ENCODE data around the gene RSPH9. TPM values are rescaled to one million over a fixed set of nuclear protein-coding genes. Genes with fewer than 3 reads are reported as not detected.
A peak's percentile ranks its signal among the peaks of the same experiment; 100 is the strongest.

RSPH9 gene
- total RNA-seq, 6 experiments from 2014 or later = not detected

- WGBS (ENCODE audit: insufficient coverage, low coverage, low lambda C conversion rate, missing lambda C conversion rate) = 10% methylated on average over 7 of the region's 7 CpGs
- Histone ChIP-seq H3K9me3 (no peaks in the 10 kb centered on the region), H3K4me3 (peak overlapping the region; percentile 66 to 96 (median 79)), H3K36me3 (peaks cover 0 to 30% (median 10%) of the 10 kb centered on the region in 4 donors), H3K4me1 (peaks cover 0 to 16% (median 0%) of the 10 kb centered on the region in 4 donors), H3K27ac (peak overlapping the region in 2 of 3 donors; percentile 58 to 69), H3K27me3 (no peaks in the 10 kb centered on the region)
- ATAC-seq = peak in 2 of 4 donors; percentile 4 to 8
- TF ChIP-seq CTCF (IDR thresholded peaks at IDR 0.05) (no peak), POLR2A (IDR thresholded peaks at IDR 0.05) (no peak)
- DNase-seq = no peak
- intact Hi-C loops (cut with DNase I) = no loop called here
These were observed 8.6 kb upstream of the RSPH9 start for GRCh38 chr6:43636308-43636659.

- intact Hi-C loops (cut with DNase I) = no loop called here
- H3K4me1 ChIP-seq = peaks cover 0 to 14% (median 0%) of the 10 kb centered on the region in 4 donors
- 71% methylated on average over 5 of the region's 21 CpGs for WGBS (ENCODE audit: insufficient coverage, low coverage, low lambda C conversion rate, missing lambda C conversion rate)
These were observed 4.6 kb upstream of the RSPH9 start for GRCh38 chr6:43639984-43640800.

GRCh38 chr6:43645613-43645964 lies 753 bp downstream of the RSPH9 start:
- TF ChIP-seq POLR2A (IDR thresholded peaks at IDR 0.05) = no peak
- TF ChIP-seq CTCF (IDR thresholded peaks at IDR 0.05) = no peak
- peak overlapping the region in 1 of 3 donors; percentile 46 for H3K4me3 ChIP-seq
- H3K27ac ChIP-seq = no peak overlapping the region
- WGBS (ENCODE audit: insufficient coverage, low coverage, low lambda C conversion rate, missing lambda C conversion rate) = 23% methylated on average over 9 of the region's 9 CpGs
- H3K36me3 ChIP-seq = peaks cover 0 to 10% (median 7%) of the 10 kb centered on the region in 4 donors
- intact Hi-C loops (cut with DNase I) = no loop called here
- no peak for ATAC-seq
- no peak for DNase-seq
- H3K27me3 ChIP-seq = no peaks in the 10 kb centered on the region
- H3K9me3 ChIP-seq = no peaks in the 10 kb centered on the region
- no peaks in the 10 kb centered on the region for H3K4me1 ChIP-seq

More at GRCh38 chr6:43639984-43640800, 4.6 kb upstream of the RSPH9 start:
- no peaks in the 10 kb centered on the region for H3K9me3 ChIP-seq
- no peaks in the 10 kb centered on the region for H3K27me3 ChIP-seq
- ATAC-seq = no peak
- no peak overlapping the region for H3K27ac ChIP-seq
- DNase-seq = no peak
- TF ChIP-seq CTCF (IDR thresholded peaks at IDR 0.05) (no peak), POLR2A (IDR thresholded peaks at IDR 0.05) (no peak)
- peaks cover 0 to 34% (median 13%) of the 10 kb centered on the region in 4 donors for H3K36me3 ChIP-seq
- H3K4me3 ChIP-seq = no peak overlapping the region

GRCh38 chr6:43647613-43648012 lies 2.8 kb downstream of the RSPH9 start:
- no peaks in the 10 kb centered on the region for H3K4me1 ChIP-seq
- H3K27me3 ChIP-seq = no peaks in the 10 kb centered on the region
- H3K4me3 ChIP-seq = no peak overlapping the region
- WGBS (ENCODE audit: insufficient coverage, low coverage, low lambda C conversion rate, missing lambda C conversion rate) = 100% methylated on average over 3 of the region's 3 CpGs
- ATAC-seq (no peak), DNase-seq (no peak)
- H3K36me3 ChIP-seq = no peaks in the 10 kb centered on the region
- TF ChIP-seq CTCF (IDR thresholded peaks at IDR 0.05) = no peak
- TF ChIP-seq POLR2A (IDR thresholded peaks at IDR 0.05) = no peak
- H3K27ac ChIP-seq = no peak overlapping the region
- H3K9me3 ChIP-seq = no peaks in the 10 kb centered on the region
- intact Hi-C loops (cut with DNase I) = no loop called here
